GM18507 (cell line): ENCODE measurements around the gene SP8.

Source experiments
- DNase-seq: peaks from one replicate; pipeline ENCODE4 v3.0.0; 2011; ENCODE audit warnings: low read depth; ENCODE audit not compliant: insufficient read length; ENCODE audit errors: extremely low spot score
- FAIRE-seq: peaks from 2 replicates; lab custom pipeline; 2011; peaks lifted over from hg19 to GRCh38; lab: Jason Lieb, UNC

Gene SP8

GRCh38 chr7:20795881-20796280 is 9.2 kb upstream of the SP8 start:
- FAIRE-seq: no peak

GRCh38 chr7:20795361-20795760 is 8.7 kb upstream of the SP8 start:
- no peak for FAIRE-seq
- DNase-seq: no peak

More at GRCh38 chr7:20795881-20796280, 9.2 kb upstream of the SP8 start:
- DNase-seq: no peak

- DNase-seq (no peak), FAIRE-seq (no peak)
Measured at GRCh38 chr7:20794676-20795075, 8.0 kb upstream of the SP8 start.

GRCh38 chr7:20793694-20794394 is 7.2 kb upstream of the SP8 start:
- FAIRE-seq: no peak
- no peak for DNase-seq

- DNase-seq: no peak
- peak; percentile 36 for FAIRE-seq
Measured at GRCh38 chr7:20793248-20793647, 6.6 kb upstream of the SP8 start.

GRCh38 chr7:20791538-20792434 is 5.1 kb upstream of the SP8 start:
- DNase-seq: no peak
- no peak for FAIRE-seq

- DNase-seq: no peak
- FAIRE-seq: no peak
Measured at GRCh38 chr7:20790375-20790774, 3.7 kb upstream of the SP8 start.

GRCh38 chr7:20788420-20788990 is 1.8 kb upstream of the SP8 start:
- DNase-seq (no peak), FAIRE-seq (peak; percentile 61)

GRCh38 chr7:20787660-20788419 is 1.2 kb upstream of the SP8 start:
- DNase-seq (no peak), FAIRE-seq (no peak)

- FAIRE-seq (no peak), DNase-seq (no peak)
Measured at GRCh38 chr7:20786421-20786778, 286 bp downstream of the SP8 start.

- DNase-seq: no peak
- no peak for FAIRE-seq
Measured at GRCh38 chr7:20786049-20786412, 655 bp downstream of the SP8 start.

- DNase-seq: no peak
- FAIRE-seq: no peak
Measured at GRCh38 chr7:20785157-20786048, 1.3 kb downstream of the SP8 start.

GRCh38 chr7:20784388-20785156 is 2.1 kb downstream of the SP8 start:
- FAIRE-seq (no peak), DNase-seq (no peak)

- DNase-seq (no peak), FAIRE-seq (no peak)
Measured at GRCh38 chr7:20783700-20784387, 2.8 kb downstream of the SP8 start.

- DNase-seq (no peak), FAIRE-seq (no peak)
Measured at GRCh38 chr7:20783125-20783699, 3.5 kb downstream of the SP8 start.

GRCh38 chr7:20779041-20779440 is 7.6 kb downstream of the SP8 start:
- DNase-seq (no peak), FAIRE-seq (no peak)

GRCh38 chr7:20778063-20778721 is 8.5 kb downstream of the SP8 start:
- DNase-seq (no peak), FAIRE-seq (no peak)
